ENCODE data around the gene UBE2C.

Gene UBE2C

DNA sequence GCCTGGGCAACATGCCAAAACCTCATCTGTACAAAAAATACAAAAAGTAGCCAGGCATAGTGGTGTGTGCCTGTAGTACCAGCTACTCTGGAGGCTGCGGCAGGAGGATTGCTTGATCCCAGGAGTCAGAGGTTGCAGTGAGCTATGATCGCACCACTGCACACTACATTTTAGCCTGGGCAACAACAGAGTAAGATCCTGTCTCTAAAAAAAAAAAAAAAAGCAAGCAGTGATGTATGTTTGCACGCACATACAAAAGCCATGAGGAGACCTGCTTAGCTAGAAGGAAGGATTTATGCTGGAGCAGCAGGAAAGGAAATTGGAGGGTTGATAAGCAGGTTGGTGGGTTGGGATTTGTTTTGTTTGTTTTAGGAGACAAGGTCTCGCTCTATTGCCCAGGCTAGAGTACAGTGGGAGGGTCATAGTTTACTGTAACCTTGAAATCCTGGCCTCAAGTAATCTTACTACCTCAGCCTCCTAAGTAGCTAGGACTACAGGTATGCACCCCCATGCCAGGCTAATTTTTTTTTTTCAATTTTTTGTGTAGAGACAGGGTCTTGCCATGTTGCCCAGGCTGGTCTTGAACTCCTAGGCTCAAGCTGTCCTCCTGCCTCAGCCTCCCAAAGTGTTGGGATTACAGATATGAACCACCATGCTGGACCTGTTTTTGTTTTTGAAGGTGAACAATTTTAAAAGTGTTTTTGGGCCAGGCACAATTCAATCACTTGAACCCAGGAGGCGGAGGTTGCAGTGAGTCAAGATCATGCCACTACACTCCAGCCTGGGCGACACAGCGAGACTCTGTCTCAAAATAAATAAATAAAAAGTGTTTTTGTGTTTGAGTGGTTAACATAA, 49.0 kb downstream of the UBE2C start:
- DNase-seq (ENCODE audit: low read depth): no peak

GRCh38 chr20:45863543-45864470, 51.4 kb downstream of the UBE2C start:
- DNase-seq (ENCODE audit: low read depth): no peak

DNA sequence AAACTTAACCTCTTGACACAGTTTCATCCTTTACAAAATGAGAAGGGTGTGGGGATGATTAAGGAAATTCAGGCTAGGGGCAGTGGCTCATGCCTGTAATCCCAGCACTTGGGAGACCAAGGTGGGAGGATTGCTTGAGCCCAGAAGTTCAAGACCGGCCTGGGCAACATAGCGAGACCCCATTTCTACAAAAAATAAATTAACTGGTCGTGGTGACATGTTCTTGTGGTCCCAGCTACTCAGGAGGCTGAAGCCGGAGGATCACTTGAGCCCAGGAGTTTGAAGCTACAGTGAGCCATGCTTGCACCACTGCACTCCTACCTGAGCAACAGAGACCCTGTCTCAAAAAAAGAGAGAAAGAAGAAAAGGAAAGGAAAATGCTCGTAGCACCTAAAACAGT, 54.0 kb downstream of the UBE2C start:
- no peak for DNase-seq (ENCODE audit: low read depth)
